IMR-90 (cell line): ENCODE results near the gene NKX1-1. TPM values are rescaled to one million over a fixed set of nuclear protein-coding genes. Genes with fewer than 3 reads are reported as not detected.

Experiments
- ATAC-seq: fragments of 200-7000 bp; cut with Tn5 transposase; 2 replicates; pipeline ENCODE4 v1.9.1; 2020; ENCODE audit warnings: low read depth, mild to moderate bottlenecking, moderate library complexity
- BruUV-seq: library from RNA; stranded (reverse); fragments of 400-500 nt; replicated peaks from 2 replicates; lab custom pipeline; 2021; lab: Mats Ljungman, UMichigan
- CTCF ChIA-PET: fragments of 300-600 bp; formaldehyde crosslinking; extraction: SDS; loops from one replicate; lab custom pipeline; 2021; ENCODE audit warnings: antibody characterized with exemption; lab: Yijun Ruan, JAX
- POLR2A ChIA-PET: fragments of 300-600 bp; sonication (Branson Sonifier 250); formaldehyde crosslinking; loops from one replicate; lab custom pipeline; 2022; ENCODE audit warnings: antibody characterized with exemption; ENCODE audit not compliant: unreplicated experiment; lab: Charles Lee
- DNase-seq: peaks from one replicate; pipeline ENCODE4 v3.0.0; 2013
- H2AFZ ChIP-seq: replicated peaks from 2 replicates; pipeline ENCODE3; 2013; ENCODE audit warnings: low read length, mild to moderate bottlenecking; ENCODE audit not compliant: poor library complexity
- H2AK5ac ChIP-seq: 2 replicates; pipeline ENCODE4 v1.6.1; 2013; ENCODE audit warnings: low read depth, low read length, inconsistent platforms
- H2AK9ac ChIP-seq: replicated peaks from 2 replicates; pipeline ENCODE3; 2013; ENCODE audit warnings: mild to moderate bottlenecking, low read depth, low read length, moderate library complexity; ENCODE audit not compliant: poor library complexity
- H2BK120ac ChIP-seq: 2 replicates; pipeline ENCODE4 v1.6.1; 2013; ENCODE audit warnings: low read depth, low read length, inconsistent platforms
- H2BK15ac ChIP-seq: 3 replicates; pipeline ENCODE4 v1.6.1; 2013; ENCODE audit warnings: low read depth, low read length, inconsistent platforms
- H2BK20ac ChIP-seq: 2 replicates; pipeline ENCODE4 v1.6.1; 2013; ENCODE audit warnings: low read depth, mild to moderate bottlenecking, inconsistent platforms, low read length, moderate library complexity
- H2BK5ac ChIP-seq: 2 replicates; pipeline ENCODE4 v1.6.1; 2013; ENCODE audit warnings: mild to moderate bottlenecking, low read depth, low read length, inconsistent platforms; ENCODE audit not compliant: poor library complexity, severe bottlenecking
- H3K14ac ChIP-seq: replicated peaks from 2 replicates; pipeline ENCODE4 v1.6.1; 2013; ENCODE audit warnings: low read depth, low read length, inconsistent platforms
- H3K18ac ChIP-seq: 2 replicates; pipeline ENCODE4 v1.6.1; 2013; ENCODE audit warnings: low read depth, low read length, control low read depth
- H3K23ac ChIP-seq: 2 replicates; pipeline ENCODE4 v1.6.1; 2013; ENCODE audit warnings: low read depth, low read length, inconsistent platforms
- H3K27ac ChIP-seq: 2 replicates; pipeline ENCODE4 v1.5.1; 2013; ENCODE audit warnings: mild to moderate bottlenecking, control low read depth, low read length; ENCODE audit not compliant: insufficient read depth
- H3K27me3 ChIP-seq: 2 replicates; pipeline ENCODE4 v1.6.1; 2013; ENCODE audit warnings: low read length; ENCODE audit not compliant: control insufficient read depth, insufficient read depth
- H3K36me3 ChIP-seq: 2 replicates; pipeline ENCODE4 v1.6.1; 2013; ENCODE audit warnings: low read length, mixed read lengths; ENCODE audit not compliant: control insufficient read depth, insufficient read depth
- H3K4ac ChIP-seq: 2 replicates; pipeline ENCODE4 v1.6.1; 2013; ENCODE audit warnings: low read depth, low read length, inconsistent platforms
- H3K4me1 ChIP-seq: 2 replicates; pipeline ENCODE4 v1.6.1; 2013; ENCODE audit warnings: low read length, mixed read lengths; ENCODE audit not compliant: control insufficient read depth, insufficient read depth
- H3K4me2 ChIP-seq: 2 replicates; pipeline ENCODE4 v1.6.1; 2013; ENCODE audit warnings: low read depth, mild to moderate bottlenecking, control low read depth, low read length, moderate library complexity
- H3K4me3 ChIP-seq: 2 replicates; pipeline ENCODE4 v1.5.1; 2013; ENCODE audit warnings: low read depth, mild to moderate bottlenecking, control low read depth, low read length, moderate library complexity; ENCODE audit not compliant: insufficient read depth
- H3K56ac ChIP-seq: 2 replicates; pipeline ENCODE4 v1.6.1; 2013; ENCODE audit warnings: low read length, inconsistent platforms; ENCODE audit not compliant: insufficient read depth; ENCODE audit errors: extremely low read depth
- H3K79me1 ChIP-seq, 2 experiments: 2 replicates each; pipeline ENCODE4 v1.6.1; 2013; ENCODE audit warnings: low read length in 2 of 2, inconsistent platforms in 1 of 2, low read depth in 1 of 2
- H3K9ac ChIP-seq: 2 replicates; pipeline ENCODE4 v1.6.1; 2013; ENCODE audit warnings: low read depth, low read length, control low read depth
- H3K9me1 ChIP-seq: 2 replicates; pipeline ENCODE4 v1.6.1; 2013; ENCODE audit warnings: low read length, inconsistent platforms; ENCODE audit not compliant: insufficient read depth
- H3K9me3 ChIP-seq: 2 replicates; pipeline ENCODE4 v1.6.1; 2013; ENCODE audit warnings: low read length; ENCODE audit not compliant: control insufficient read depth, insufficient read depth
- H4K20me1 ChIP-seq: 2 replicates; pipeline ENCODE4 v1.6.1; 2013; ENCODE audit warnings: low read length, inconsistent platforms; ENCODE audit not compliant: insufficient read depth
- H4K5ac ChIP-seq: 2 replicates; pipeline ENCODE4 v1.6.1; 2013; ENCODE audit warnings: mild to moderate bottlenecking, low read depth, low read length, control low read depth
- H4K8ac ChIP-seq, 2 experiments: 2 replicates each; pipeline ENCODE4 v1.6.1; 2013; ENCODE audit warnings: low read depth in 2 of 2, low read length in 2 of 2, control low read depth in 1 of 2, inconsistent platforms in 1 of 2
- H4K91ac ChIP-seq: 2 replicates; pipeline ENCODE4 v1.6.1; 2013; ENCODE audit warnings: low read depth, low read length, inconsistent platforms; ENCODE audit not compliant: insufficient read depth
- FOS ChIP-seq: fragments of 150-350 bp; IDR thresholded peaks from 2 replicates; pipeline ENCODE4 v1.6.1; 2016; ENCODE audit warnings: low read depth, low read length
- WGBS, 2 experiments: methylation state at CpG; one replicate each; pipeline versions ENCODE4 v1.1.5 to v1.1.7; 2013; ENCODE audit warnings: missing lambda C conversion rate in 2 of 2; ENCODE audit not compliant: insufficient read length in 1 of 2; ENCODE audit errors: extremely low coverage in 2 of 2; 5-methylcytosine and 5-hydroxymethylcytosine counted together
- dilution Hi-C: fragments of 300-500 bp; cut with HindIII; formaldehyde crosslinking; loops from one replicate; pipeline ENCODE4 v1.14.3; 2018; ENCODE audit warnings: low sequenced_read_pairs; ENCODE audit not compliant: unreplicated experiment
- in situ Hi-C: fragments of 300-500 bp; cut with MboI; formaldehyde crosslinking; loops from 3 replicates; pipeline ENCODE4 v1.14.3; 2019; ENCODE audit warnings: low sequenced_read_pairs, inconsistent platforms, mixed read lengths
- intact Hi-C: fragments of 100-400 bp; cut with micrococcal nuclease; formaldehyde crosslinking; loops from 2 replicates; pipeline ENCODE4 v1.10.0; 2022
- polyA plus RNA-seq, 3 experiments: library from polyadenylated mRNA; depleted of rRNA; stranded (reverse); fragments of >200 nt; gene quantifications; 2 replicates each; pipeline ENCODE4 v1.2.3, GENCODE V29; 2012; ENCODE audit warnings: low replicate concordance in 1 of 3
- total RNA-seq: library from RNA; depleted of rRNA; stranded (reverse); fragments of >200 nt; gene quantifications from 2 replicates; pipeline ENCODE4 v1.2.3, GENCODE V29; 2012

The NKX1-1 gene
- total and polyA plus RNA-seq, 2 of the 4 experiments (the other 2 are of a cell fraction) = not detected

DNA sequence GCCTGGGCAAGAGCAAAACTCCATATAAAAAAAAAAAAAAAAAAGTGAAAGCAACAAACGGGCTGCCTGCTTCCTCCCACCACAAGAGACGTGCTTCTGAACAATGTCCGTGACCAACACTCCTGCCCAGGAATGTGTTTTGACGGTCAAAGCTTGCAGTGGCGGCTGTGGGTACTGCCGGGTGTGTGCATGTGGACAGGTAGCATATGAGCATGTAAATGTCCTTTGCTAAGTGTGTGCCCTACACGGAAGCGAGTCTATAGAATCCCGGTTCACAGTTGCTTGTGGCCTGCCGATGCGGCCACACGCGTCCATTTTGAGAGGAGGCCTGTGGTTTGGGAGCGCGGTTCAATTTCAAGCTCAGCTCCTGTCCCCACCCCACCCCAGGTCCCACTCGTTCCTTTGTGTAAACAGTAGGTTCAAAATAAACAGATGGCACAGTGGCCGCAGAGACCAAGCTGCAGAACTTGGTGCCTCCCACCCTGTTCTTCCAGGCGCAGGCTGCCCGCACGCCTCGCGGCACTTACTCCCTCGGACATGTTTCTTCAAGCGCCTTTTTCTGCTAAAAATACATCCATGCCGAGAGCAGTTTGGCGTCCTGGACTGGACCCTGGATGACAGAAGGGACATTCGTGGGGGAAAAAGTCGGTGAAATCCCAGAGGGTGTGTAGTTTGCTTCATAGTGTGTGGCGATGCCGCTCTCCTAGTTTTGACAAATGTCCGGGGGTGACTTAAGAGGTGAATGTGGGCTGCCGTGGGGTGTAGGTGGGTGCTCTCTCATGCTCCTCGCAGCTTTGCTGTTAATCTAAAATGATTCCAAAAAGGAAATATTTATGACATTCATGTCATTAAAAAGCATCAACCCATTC, 11.5 kb upstream of the NKX1-1 start:
- 80% methylated on average over 5 of the region's 33 CpGs; no CpG with 5 or more reads in 1 of the 2 experiments for WGBS, 2 experiments
- no peak overlapping the region for H2BK120ac ChIP-seq
- H4K5ac ChIP-seq = no peak overlapping the region
- no peaks in the 10 kb centered on the region for H3K79me1 ChIP-seq
- H3K27me3 ChIP-seq = peaks cover 45% of the 10 kb centered on the region
- no peak overlapping the region for H3K4me3 ChIP-seq
- H3K4me1 ChIP-seq = no peaks in the 10 kb centered on the region
- no peak overlapping the region for H2AK9ac ChIP-seq
- DNase-seq = no peak
- H4K8ac ChIP-seq = no peak overlapping the region
- H3K9me1 ChIP-seq = no peaks in the 10 kb centered on the region
- no peak overlapping the region for H3K4me2 ChIP-seq
- H2AFZ ChIP-seq = no peak overlapping the region
- H2AK5ac ChIP-seq = no peak overlapping the region
- H2BK5ac ChIP-seq = no peak overlapping the region
- intact Hi-C loops (no loop called here), in situ Hi-C loops (no loop called here), dilution Hi-C loops (no loop called here)
- no peak overlapping the region for H3K14ac ChIP-seq
- H2BK20ac ChIP-seq = no peak overlapping the region
- no peak overlapping the region for H3K56ac ChIP-seq
- H3K4ac ChIP-seq = no peak overlapping the region
- BruUV-seq = no TSS peak
- ChIA-PET POLR2A (no interaction called here), CTCF (no interaction called here)
- no peak overlapping the region for H3K27ac ChIP-seq
- peaks cover 1% of the 10 kb centered on the region for H3K9me3 ChIP-seq
- no peak overlapping the region for H2BK15ac ChIP-seq
- H4K20me1 ChIP-seq = no peaks in the 10 kb centered on the region
- no peak overlapping the region for H3K23ac ChIP-seq
- no peak overlapping the region for H4K91ac ChIP-seq
- H3K9ac ChIP-seq = no peak overlapping the region
- no peak for ATAC-seq
- no peak for TF ChIP-seq FOS
- H3K36me3 ChIP-seq = no peaks in the 10 kb centered on the region
- no peak overlapping the region for H3K18ac ChIP-seq
